Stimulated activated CD4-positive, alpha-beta T cell treated with anti-CD3 and anti-CD28 coated beads, Interleukin-12 subunit alpha, Interleukin-12 subunit beta, amount 100 ng/mL, for 24 hours (primary cell): ENCODE data around the gene CCDC38.
"Not testable (repeated sequence)": the region's sequence is repeated elsewhere in the genome, so short reads cannot be mapped to it uniquely, and the experiment has no call there.

Source experiments
- DNase-seq, 2 experiments: peaks; one replicate each; pipeline ENCODE4 v3.0.0-alpha.2; 2020; ENCODE audit warnings: low read depth in 2 of 2

The CCDC38 gene

GRCh38 chr12:95942524-95943329 is at the start of gene CCDC38:
Gene CCDC38 (minus strand): TSS chr12:95942614. CDS start chr12:95936509, 6,105 bp downstream.
- peak; percentile 76 to 80 for DNase-seq

- no peak for DNase-seq
Observed at GRCh38 chr12:95990136-95990535, 47.7 kb upstream of the CCDC38 start.

GRCh38 chr12:95989504-95990123 is 47.2 kb upstream of the CCDC38 start:
- DNase-seq = no peak

- DNase-seq = no peak
Observed at GRCh38 chr12:95988506-95989275, 46.3 kb upstream of the CCDC38 start.

- DNase-seq = no peak
Observed at GRCh38 chr12:95986635-95987570, 44.5 kb upstream of the CCDC38 start.

GRCh38 chr12:95984682-95985081 is 42.3 kb upstream of the CCDC38 start:
- no peak for DNase-seq

- no peak for DNase-seq
Observed at GRCh38 chr12:95982602-95983001, 40.2 kb upstream of the CCDC38 start.

- DNase-seq = no peak
Observed at GRCh38 chr12:95980437-95980836, 38.0 kb upstream of the CCDC38 start.

- DNase-seq = no peak
Observed at GRCh38 chr12:95978774-95979173, 36.4 kb upstream of the CCDC38 start.

- no peak for DNase-seq
Observed at GRCh38 chr12:95978351-95978750, 35.9 kb upstream of the CCDC38 start.

- no peak for DNase-seq
Observed at GRCh38 chr12:95977764-95978305, 35.4 kb upstream of the CCDC38 start.

- no peak for DNase-seq
Observed at GRCh38 chr12:95976416-95976832, 34.0 kb upstream of the CCDC38 start.

GRCh38 chr12:95975491-95975890 is 33.1 kb upstream of the CCDC38 start:
- DNase-seq = no peak

GRCh38 chr12:95974358-95974757 is 31.9 kb upstream of the CCDC38 start:
- no peak for DNase-seq

- DNase-seq = no peak
Observed at GRCh38 chr12:95972832-95973456, 30.5 kb upstream of the CCDC38 start.

GRCh38 chr12:95970905-95971304 is 28.5 kb upstream of the CCDC38 start:
- no peak for DNase-seq

- not testable (repeated sequence) for DNase-seq
Observed at GRCh38 chr12:95969116-95969515, 26.7 kb upstream of the CCDC38 start.

- no peak for DNase-seq
Observed at GRCh38 chr12:95967301-95967700, 24.9 kb upstream of the CCDC38 start.

- no peak for DNase-seq
Observed at GRCh38 chr12:95966287-95966870, 24.0 kb upstream of the CCDC38 start.

GRCh38 chr12:95963096-95963495 is 20.7 kb upstream of the CCDC38 start:
- DNase-seq = no peak
